Fibroblast of the aortic adventitia (primary cell): ENCODE measurements around the gene SLC25A11. TPM values are rescaled to one million over a fixed set of nuclear protein-coding genes. Genes with fewer than 3 reads are reported as not detected.

Source experiments
- small RNA-seq: library from RNA; depleted of rRNA; stranded (forward); fragments of <200 nt; gene quantifications from one replicate; pipeline ENCODE3, GENCODE V24; 2012
- total RNA-seq: library from RNA; depleted of rRNA; stranded (reverse); fragments of >200 nt; gene quantifications from 2 replicates; pipeline ENCODE4 v1.2.3, GENCODE V29; 2012; ENCODE audit warnings: low replicate concordance

Gene SLC25A11
- total RNA-seq, 1 donor = 49.9 TPM

Small RNA genes lying within 50 kb of the gene (small RNA-seq; reads per million reads assigned to genes)
- gene MIR6864 (not detected), gene MIR6865 (not detected)

Other genes starting within 250 kb of the SLC25A11 start
- gene PELP1, start 235.9 kb downstream of the SLC25A11 start, total RNA-seq = 31.7 and 35.1 TPM in 2 replicates
- 8.9 and 13.3 TPM in 2 replicates for gene ARRB2, start 229.4 kb downstream of the SLC25A11 start, total RNA-seq
- gene MED11, start 208.6 kb downstream of the SLC25A11 start, total RNA-seq = 12.4 and 14.1 TPM in 2 replicates
- 0.18 TPM in 1 of 2 replicates, not detected in the other for gene ZMYND15, start 200.2 kb downstream of the SLC25A11 start, total RNA-seq
- 2.6 TPM in 2 replicates for gene CXCL16, start 200.1 kb downstream of the SLC25A11 start, total RNA-seq
- not detected in 2 replicates for gene TM4SF5, start 168.2 kb downstream of the SLC25A11 start, total RNA-seq
- gene VMO1, start 153.7 kb downstream of the SLC25A11 start, total RNA-seq = 0.27 and 4.9 TPM in 2 replicates
- gene GLTPD2, start 151.1 kb downstream of the SLC25A11 start, total RNA-seq = not detected in 2 replicates
- 97.2 and 134 TPM in 2 replicates for gene PSMB6, start 143.9 kb downstream of the SLC25A11 start, total RNA-seq
- gene PLD2, start 132.9 kb downstream of the SLC25A11 start, total RNA-seq = 14.4 and 18.4 TPM in 2 replicates
- gene MINK1, start 106.7 kb downstream of the SLC25A11 start, total RNA-seq = 38.4 and 48.5 TPM in 2 replicates
- gene C17orf107, start 40.5 kb downstream of the SLC25A11 start, total RNA-seq = 3.8 and 4.5 TPM in 2 replicates
- gene CHRNE, start 36.9 kb downstream of the SLC25A11 start, total RNA-seq = 0.33 and 4.9 TPM in 2 replicates
- not detected in 2 replicates for gene GP1BA, start 7.8 kb downstream of the SLC25A11 start, total RNA-seq
- 17.2 and 26.4 TPM in 2 replicates for gene RNF167, start 222 bp upstream of the SLC25A11 start, total RNA-seq
- 507 and 514 TPM in 2 replicates for gene PFN1, start 8.5 kb upstream of the SLC25A11 start, total RNA-seq
- 2.8 and 4.7 TPM in 2 replicates for gene ENO3, start 11.1 kb upstream of the SLC25A11 start, total RNA-seq
- 29.2 and 59.5 TPM in 2 replicates for gene SPAG7, start 27.8 kb upstream of the SLC25A11 start, total RNA-seq
- gene CAMTA2, start 47.6 kb upstream of the SLC25A11 start, total RNA-seq = 12.1 and 21.1 TPM in 2 replicates
- gene INCA1, start 57.5 kb upstream of the SLC25A11 start, total RNA-seq = 0.36 TPM in 1 of 2 replicates, not detected in the other
- 59.5 and 142 TPM in 2 replicates for gene KIF1C, start 57.9 kb upstream of the SLC25A11 start, total RNA-seq
- 0.09 and 0.25 TPM in 2 replicates for gene SLC52A1, start 95.4 kb upstream of the SLC25A11 start, total RNA-seq
- gene ZFP3, start 138.4 kb upstream of the SLC25A11 start, total RNA-seq = 0.74 and 1.4 TPM in 2 replicates
- 4.5 and 6.4 TPM in 2 replicates for gene ZNF232, start 171.8 kb upstream of the SLC25A11 start, total RNA-seq
- gene USP6, start 176.0 kb upstream of the SLC25A11 start, total RNA-seq = not detected in 2 replicates